GM06990 (cell line): ENCODE measurements around the gene CPD.

Experiments used
- DNase-seq: peaks from one replicate; pipeline ENCODE4 v3.0.0-alpha.2; 2011; ENCODE audit not compliant: insufficient read length; ENCODE audit errors: extremely low read depth
- H3K27me3 ChIP-seq: replicated peaks from 2 replicates; pipeline ENCODE4 v1.6.0; 2011; ENCODE audit warnings: low read length; ENCODE audit not compliant: control insufficient read depth, insufficient read depth
- H3K36me3 ChIP-seq: 2 replicates; pipeline ENCODE4 v1.5.1; 2011; ENCODE audit warnings: low read length; ENCODE audit not compliant: control insufficient read depth, insufficient read depth
- H3K4me3 ChIP-seq: replicated peaks from 2 replicates; pipeline ENCODE4 v1.5.1; 2011; ENCODE audit warnings: low read depth, mild to moderate bottlenecking, control low read depth, low read length
- CTCF ChIP-seq: IDR thresholded peaks from 2 replicates; pipeline ENCODE4 v1.5.1; 2011; ENCODE audit warnings: low read length, control low read depth, mild to moderate bottlenecking, inconsistent platforms; ENCODE audit not compliant: insufficient read depth, poor library complexity, severe bottlenecking

CPD gene

DNA sequence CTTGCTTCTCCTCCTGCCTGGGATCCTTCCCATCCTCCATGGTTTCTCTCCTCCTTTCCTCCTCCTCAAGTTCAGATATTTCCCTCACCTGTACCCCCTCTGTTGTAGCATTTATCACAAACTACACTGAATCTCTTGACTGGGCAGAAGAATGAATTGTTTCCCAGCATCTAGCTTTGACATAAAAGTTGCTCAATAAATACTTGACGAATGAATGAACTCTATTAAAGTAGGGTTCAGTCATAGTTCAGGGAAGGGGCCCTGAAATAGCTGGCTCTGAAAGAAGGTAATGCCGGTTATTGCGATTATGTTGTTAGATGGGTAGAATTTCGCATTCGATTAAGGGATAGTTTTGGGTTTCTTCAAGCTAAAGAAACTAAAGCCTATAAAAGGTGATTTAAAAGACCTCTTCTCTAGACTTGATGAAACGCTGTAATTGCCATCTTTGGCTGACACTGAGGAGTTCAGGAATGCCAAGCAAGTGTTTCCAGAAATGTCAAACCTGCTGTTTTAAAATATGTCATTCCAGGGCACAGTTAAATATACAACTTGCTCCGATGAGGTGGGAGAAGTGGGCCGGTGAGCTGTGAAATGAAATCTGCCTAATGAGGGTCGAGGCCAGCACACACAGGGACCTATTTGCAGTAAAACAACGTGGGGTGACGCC is 1.0 kb upstream of the CPD start:
- Histone ChIP-seq H3K27me3 (no peaks in the 10 kb centered on the region), H3K36me3 (no peaks in the 10 kb centered on the region), H3K4me3 (no peak overlapping the region; the same call in 1 of the 2 replicates)
- TF ChIP-seq CTCF: no peak
- DNase-seq: no peak

DNA sequence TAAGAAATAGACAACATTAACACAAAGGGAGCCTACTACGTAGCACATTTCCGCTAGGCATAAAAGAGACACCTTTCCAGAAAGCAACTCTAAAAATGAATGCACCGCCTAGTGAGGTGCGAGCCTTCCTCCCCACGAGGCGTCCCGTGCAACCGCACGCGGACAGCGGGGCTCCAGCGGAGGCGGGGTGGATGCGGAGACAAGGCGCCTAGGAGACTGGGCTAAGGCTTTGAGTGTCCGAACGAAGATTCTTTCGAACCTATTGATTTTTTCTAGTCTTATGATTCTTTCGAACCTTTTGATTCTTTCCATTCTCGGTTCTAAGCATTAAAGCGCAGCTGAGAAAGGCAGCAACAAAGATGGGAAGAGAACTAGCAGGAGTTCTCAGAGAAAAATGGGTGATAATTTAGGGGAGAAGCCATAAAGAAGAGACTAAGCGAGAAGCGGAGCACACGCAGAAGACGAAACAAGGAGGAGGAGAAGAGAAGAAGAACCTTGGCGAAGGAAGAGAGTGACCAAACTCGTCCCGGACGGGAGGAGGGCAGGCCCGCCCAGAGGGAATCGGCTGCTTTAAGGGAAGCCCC is 394 bp upstream of the CPD start:
- H3K27me3 ChIP-seq: no peaks in the 10 kb centered on the region
- H3K36me3 ChIP-seq: no peaks in the 10 kb centered on the region
- peak; percentile 68 for DNase-seq
- peak overlapping the region; percentile 59 for H3K4me3 ChIP-seq
- TF ChIP-seq CTCF: no peak

GRCh38 chr17:30379303-30379902 is 676 bp downstream of the CPD start:
- DNase-seq: no peak
- H3K4me3 ChIP-seq: peak overlapping the region; percentile 75
- no peaks in the 10 kb centered on the region for H3K27me3 ChIP-seq
- TF ChIP-seq CTCF: no peak
- no peaks in the 10 kb centered on the region for H3K36me3 ChIP-seq

- TF ChIP-seq CTCF: peak; percentile 7
- no peaks in the 10 kb centered on the region for H3K36me3 ChIP-seq
- H3K27me3 ChIP-seq: no peaks in the 10 kb centered on the region
- DNase-seq: no peak
- peak overlapping the region; percentile 75 for H3K4me3 ChIP-seq
Measured at GRCh38 chr17:30379903-30380381, 1.2 kb downstream of the CPD start.

DNA sequence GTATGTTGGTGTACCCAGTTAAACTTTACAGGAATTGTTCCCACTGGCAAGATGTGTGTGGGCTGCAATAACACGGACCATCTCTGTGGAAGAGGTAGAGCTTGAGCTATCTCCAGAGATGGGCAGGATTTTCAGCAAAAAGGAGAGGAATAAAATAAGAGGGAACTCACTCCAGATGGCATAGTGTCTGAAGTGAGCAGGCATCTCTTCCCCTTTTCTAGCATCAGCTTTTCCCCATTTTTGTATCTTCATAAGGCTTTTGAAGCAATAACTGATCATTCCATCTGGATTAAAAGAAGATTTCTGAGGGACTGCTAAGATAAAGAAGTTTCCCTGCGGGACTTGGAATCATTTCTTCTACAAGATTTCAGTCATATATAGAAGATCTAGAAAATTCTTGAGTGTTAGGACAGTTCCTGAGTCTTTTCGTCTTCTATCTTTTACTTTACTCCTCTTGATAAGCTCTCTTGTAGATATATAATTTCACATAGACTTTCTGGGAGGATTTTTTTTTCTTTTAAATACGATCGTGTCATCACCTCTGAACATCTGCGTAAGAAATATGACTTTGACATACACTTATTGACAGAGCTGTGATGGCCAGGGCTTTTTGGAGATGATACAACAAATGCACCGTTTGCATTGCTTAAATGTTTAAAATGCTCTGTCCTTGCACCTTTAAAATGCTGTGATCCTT is 2.1 kb downstream of the CPD start:
- no peaks in the 10 kb centered on the region for H3K27me3 ChIP-seq
- no peak for DNase-seq
- no peaks in the 10 kb centered on the region for H3K36me3 ChIP-seq
- H3K4me3 ChIP-seq: peak overlapping the region; percentile 75; the same call in 1 of the 2 replicates
- no peak for TF ChIP-seq CTCF
